ENCODE measurements around the gene NR3C2. TPM values are rescaled to one million over a fixed set of nuclear protein-coding genes. Genes with fewer than 3 reads are reported as not detected.
"Not testable (repeated sequence)": the region's sequence is repeated elsewhere in the genome, so short reads cannot be mapped to it uniquely, and the experiment has no call there.

Gene NR3C2
- total RNA-seq, 2 experiments from 2014 or later: 4.8 to 6.2 TPM

GRCh38 chr4:148203056-148203898, 238.9 kb downstream of the NR3C2 start:
- peaks cover 4% of the 10 kb centered on the region for H3K36me3 Mint-ChIP-seq
- H3K27me3 Mint-ChIP-seq: no peaks in the 10 kb centered on the region
- no peak for DNase-seq
- H3K4me1 Mint-ChIP-seq: peaks cover 4% of the 10 kb centered on the region
- no peak overlapping the region for H3K27ac Mint-ChIP-seq
- H3K9me3 Mint-ChIP-seq: no peaks in the 10 kb centered on the region
- no peak overlapping the region for H3K4me3 Mint-ChIP-seq

- H3K4me1 Mint-ChIP-seq: peaks cover 6% of the 10 kb centered on the region
- H3K4me3 Mint-ChIP-seq: no peak overlapping the region
These were observed 241.3 kb downstream of the NR3C2 start for GRCh38 chr4:148200960-148201359.

GRCh38 chr4:148196164-148196563, 246.1 kb downstream of the NR3C2 start:
- H3K4me1 Mint-ChIP-seq: peaks cover 2% of the 10 kb centered on the region
- H3K9me3 Mint-ChIP-seq: no peaks in the 10 kb centered on the region
- H3K4me3 Mint-ChIP-seq: no peak overlapping the region
- DNase-seq: no peak
- no peaks in the 10 kb centered on the region for H3K27me3 Mint-ChIP-seq
- H3K36me3 Mint-ChIP-seq: peaks cover 27% of the 10 kb centered on the region
- no peak overlapping the region for H3K27ac Mint-ChIP-seq

More at GRCh38 chr4:148200960-148201359, 241.3 kb downstream of the NR3C2 start:
- H3K9me3 Mint-ChIP-seq: no peaks in the 10 kb centered on the region
- peaks cover 6% of the 10 kb centered on the region for H3K36me3 Mint-ChIP-seq
- no peak for DNase-seq
- H3K27ac Mint-ChIP-seq: no peak overlapping the region
- H3K27me3 Mint-ChIP-seq: no peaks in the 10 kb centered on the region

- Mint-ChIP-seq H3K27me3 (no peaks in the 10 kb centered on the region), H3K9me3 (peaks cover 4% of the 10 kb centered on the region), H3K4me1 (no peaks in the 10 kb centered on the region), H3K4me3 (no peak overlapping the region), H3K36me3 (peaks cover 28% of the 10 kb centered on the region), H3K27ac (no peak overlapping the region)
- no peak for DNase-seq
These were observed 249.7 kb downstream of the NR3C2 start for GRCh38 chr4:148192526-148192925.

GRCh38 chr4:148187454-148188222, 254.6 kb downstream of the NR3C2 start:
- H3K27me3 Mint-ChIP-seq, H3K4me3 Mint-ChIP-seq, H3K4me1 Mint-ChIP-seq, H3K27ac Mint-ChIP-seq, H3K9me3 Mint-ChIP-seq, DNase-seq: not testable (repeated sequence)
- H3K36me3 Mint-ChIP-seq: peaks cover 37% of the 10 kb centered on the region

- H3K27me3 Mint-ChIP-seq: no peaks in the 10 kb centered on the region
- H3K36me3 Mint-ChIP-seq: peaks cover 21% of the 10 kb centered on the region
- H3K9me3 Mint-ChIP-seq: peaks cover 4% of the 10 kb centered on the region
- no peak for DNase-seq
- H3K4me1 Mint-ChIP-seq: peaks cover 13% of the 10 kb centered on the region
- no peak overlapping the region for H3K27ac Mint-ChIP-seq
- H3K4me3 Mint-ChIP-seq: no peak overlapping the region
These were observed 257.3 kb downstream of the NR3C2 start for GRCh38 chr4:148184922-148185321.

- Mint-ChIP-seq H3K9me3 (no peaks in the 10 kb centered on the region), H3K4me1 (peaks cover 25% of the 10 kb centered on the region), H3K4me3 (no peak overlapping the region), H3K27ac (no peak overlapping the region), H3K36me3 (peaks cover 16% of the 10 kb centered on the region), H3K27me3 (no peaks in the 10 kb centered on the region)
- DNase-seq: no peak
These were observed 259.8 kb downstream of the NR3C2 start for GRCh38 chr4:148182230-148182911.

DNA sequence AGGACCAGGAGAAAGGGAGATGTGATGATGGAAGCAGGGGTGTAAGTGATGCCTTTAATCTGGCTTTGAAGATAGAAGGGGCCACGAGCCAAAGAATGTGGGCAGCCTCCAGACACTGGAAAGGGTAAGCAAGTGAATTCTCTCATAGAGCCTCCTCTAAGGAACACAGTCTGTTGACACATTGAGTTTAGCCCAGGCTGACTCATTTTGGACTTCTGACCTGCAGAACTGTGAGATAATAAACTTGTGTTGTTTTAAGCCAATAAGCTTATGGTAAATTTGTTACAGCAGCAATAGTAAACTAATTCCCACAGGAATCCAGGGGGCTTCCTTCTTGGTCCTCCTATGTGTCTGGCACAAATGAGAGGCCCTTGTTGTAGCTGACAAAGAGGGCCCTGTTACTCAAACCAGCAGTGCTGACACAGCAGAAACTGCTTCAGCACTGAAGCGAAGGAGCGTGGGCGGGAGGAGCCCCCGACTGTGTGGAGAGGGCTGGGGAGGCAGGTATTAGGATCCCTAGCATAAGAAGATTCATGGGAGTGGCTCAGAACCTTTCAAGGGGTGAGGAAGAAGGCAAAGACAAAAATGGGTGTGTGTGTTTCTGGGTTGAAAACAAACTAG, 268.7 kb downstream of the NR3C2 start:
- H3K27ac Mint-ChIP-seq: no peak overlapping the region
- H3K4me3 Mint-ChIP-seq: no peak overlapping the region
- H3K9me3 Mint-ChIP-seq: peaks cover 8% of the 10 kb centered on the region
- H3K36me3 Mint-ChIP-seq: peaks cover 20% of the 10 kb centered on the region
- no peak for DNase-seq
- no peaks in the 10 kb centered on the region for H3K27me3 Mint-ChIP-seq
- H3K4me1 Mint-ChIP-seq: peaks cover 18% of the 10 kb centered on the region

DNA sequence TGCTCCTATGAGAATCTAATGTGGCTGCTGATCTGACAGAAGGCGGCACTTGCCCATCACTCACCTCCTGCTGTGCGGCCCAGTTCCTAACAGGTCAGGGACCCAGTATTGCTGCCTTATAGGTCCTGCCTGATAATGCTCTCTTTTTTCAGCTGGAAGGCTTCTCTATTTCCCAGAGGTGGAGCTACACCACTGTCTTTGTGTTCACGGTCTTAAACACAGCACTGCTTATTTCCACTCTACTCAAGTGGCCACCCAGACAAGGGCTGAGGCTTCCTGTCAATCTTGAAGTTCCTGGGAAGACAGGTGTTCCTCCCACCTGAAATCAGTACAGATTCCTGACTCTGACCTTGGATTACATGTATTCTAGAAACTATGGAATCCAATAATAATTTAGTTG, 270.6 kb downstream of the NR3C2 start:
- H3K9me3 Mint-ChIP-seq: peaks cover 8% of the 10 kb centered on the region
- H3K27ac Mint-ChIP-seq: no peak overlapping the region
- DNase-seq: no peak
- H3K4me3 Mint-ChIP-seq: no peak overlapping the region
- peaks cover 12% of the 10 kb centered on the region for H3K4me1 Mint-ChIP-seq
- H3K36me3 Mint-ChIP-seq: peaks cover 23% of the 10 kb centered on the region
- H3K27me3 Mint-ChIP-seq: no peaks in the 10 kb centered on the region

- H3K4me3 Mint-ChIP-seq: no peak overlapping the region
- peaks cover 8% of the 10 kb centered on the region for H3K9me3 Mint-ChIP-seq
- peaks cover 15% of the 10 kb centered on the region for H3K4me1 Mint-ChIP-seq
- H3K27me3 Mint-ChIP-seq: no peaks in the 10 kb centered on the region
- no peak for DNase-seq
- H3K27ac Mint-ChIP-seq: no peak overlapping the region
- H3K36me3 Mint-ChIP-seq: peaks cover 23% of the 10 kb centered on the region
These were observed 271.5 kb downstream of the NR3C2 start for GRCh38 chr4:148170408-148171365.

DNA sequence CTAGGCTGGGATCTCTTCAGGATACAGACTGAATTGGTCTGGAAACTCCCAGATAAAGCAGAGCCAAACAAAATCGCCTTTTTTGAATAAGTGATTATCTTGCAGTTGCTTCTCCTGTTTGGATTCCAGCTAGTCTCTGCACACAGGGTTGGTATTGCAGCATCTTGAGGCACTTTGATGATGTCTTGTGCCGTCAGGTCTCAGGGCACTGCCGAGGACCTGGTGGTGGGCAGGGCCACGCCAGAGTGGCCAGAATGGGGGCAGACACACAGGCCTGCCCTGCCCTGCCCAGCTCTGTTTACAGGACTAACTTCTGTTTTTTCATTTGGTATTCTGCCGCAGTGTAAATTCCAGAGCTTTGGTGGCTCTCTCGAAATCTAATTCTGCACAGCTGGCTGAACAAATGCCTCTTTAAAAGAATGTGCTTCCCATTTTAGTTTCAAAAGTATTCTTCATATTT, 276.1 kb downstream of the NR3C2 start:
- DNase-seq: no peak
- peaks cover 13% of the 10 kb centered on the region for H3K4me1 Mint-ChIP-seq
- no peaks in the 10 kb centered on the region for H3K27me3 Mint-ChIP-seq
- no peaks in the 10 kb centered on the region for H3K9me3 Mint-ChIP-seq
- H3K27ac Mint-ChIP-seq: no peak overlapping the region
- peaks cover 4% of the 10 kb centered on the region for H3K36me3 Mint-ChIP-seq
- no peak overlapping the region for H3K4me3 Mint-ChIP-seq

DNA sequence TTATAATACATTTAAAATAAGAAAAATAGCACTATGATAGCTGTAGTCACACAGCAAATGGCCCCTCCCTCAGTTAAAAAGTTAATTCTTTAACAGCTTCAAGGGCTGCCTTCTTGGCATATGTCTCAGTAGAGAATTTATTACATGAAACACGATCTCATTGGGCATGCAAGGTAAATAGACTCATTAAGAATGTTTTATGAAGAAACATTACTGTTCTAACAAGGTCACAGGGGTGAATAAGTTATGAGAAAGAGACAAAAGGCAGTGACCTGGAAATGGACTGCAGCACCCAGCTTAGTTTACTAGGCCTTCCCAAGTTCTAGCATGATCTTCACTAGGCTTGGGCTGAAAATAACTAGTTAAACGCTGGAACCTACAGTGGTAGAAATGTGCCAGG, 277.7 kb downstream of the NR3C2 start:
- no peak overlapping the region for H3K27ac Mint-ChIP-seq

GRCh38 chr4:148162991-148163390, 279.2 kb downstream of the NR3C2 start:
- Mint-ChIP-seq H3K9me3 (no peaks in the 10 kb centered on the region), H3K4me3 (no peak overlapping the region), H3K36me3 (peaks cover 6% of the 10 kb centered on the region), H3K27me3 (no peaks in the 10 kb centered on the region), H3K4me1 (peaks cover 6% of the 10 kb centered on the region), H3K27ac (no peak overlapping the region)
- DNase-seq: no peak

More for the DNA sequence above, 277.7 kb downstream of the NR3C2 start:
- DNase-seq: no peak
- Mint-ChIP-seq H3K36me3 (peaks cover 4% of the 10 kb centered on the region), H3K9me3 (no peaks in the 10 kb centered on the region), H3K4me3 (no peak overlapping the region), H3K4me1 (peaks cover 6% of the 10 kb centered on the region), H3K27me3 (no peaks in the 10 kb centered on the region)

GRCh38 chr4:148162519-148162918, 279.7 kb downstream of the NR3C2 start:
- DNase-seq: no peak
- H3K4me1 Mint-ChIP-seq: peaks cover 6% of the 10 kb centered on the region
- peaks cover 5% of the 10 kb centered on the region for H3K36me3 Mint-ChIP-seq
- H3K4me3 Mint-ChIP-seq: no peak overlapping the region
- H3K9me3 Mint-ChIP-seq: no peaks in the 10 kb centered on the region
- no peaks in the 10 kb centered on the region for H3K27me3 Mint-ChIP-seq
- no peak overlapping the region for H3K27ac Mint-ChIP-seq

All from activated naive CD8-positive, alpha-beta T cell treated with anti-CD3 and anti-CD28 coated beads for 36 hours (primary cell).